Breast epithelium (tissue), 4 donors: ENCODE measurements around the gene MBD5. TPM values are rescaled to one million over a fixed set of nuclear protein-coding genes. Genes with fewer than 3 reads are reported as not detected.

Experiments
- DNase-seq, 2 donors: peaks; one replicate each; pipeline ENCODE4 v3.0.0-alpha.2; 2019; ENCODE audit warnings: low spot score in 2 of 2
- H3K27ac ChIP-seq, 2 donors: fragments of 200-600 bp; sonication (generic) in 1 of 2; one replicate each; pipeline ENCODE4 v1.5.1; 2016 to 2019; ENCODE audit warnings: mild to moderate bottlenecking in 1 of 2
- H3K27me3 ChIP-seq, 2 donors: fragments of 200-600 bp; sonication (generic) in 1 of 2; one replicate each; pipeline versions ENCODE4 v1.5.1 to v1.6.0; 2017 to 2019; ENCODE audit warnings: control low read depth in 1 of 2, mild to moderate bottlenecking in 1 of 2
- H3K36me3 ChIP-seq: fragments of 200-600 bp; one replicate; pipeline ENCODE4 v1.5.1; 2019
- H3K4me1 ChIP-seq, 2 donors: fragments of 200-600 bp; sonication (generic); one replicate each; pipeline ENCODE4 v1.5.1; 2016 to 2019; ENCODE audit warnings: control low read depth in 1 of 2
- H3K4me3 ChIP-seq, 3 donors: fragments of 200-600 bp; sonication (generic); 1 replicate in 2 of 3; 2 replicates in 1 of 3; pipeline ENCODE4 v1.5.1; 2016 to 2019; ENCODE audit warnings: mild to moderate bottlenecking in 3 of 3, moderate library complexity in 2 of 3
- H3K9me3 ChIP-seq, 2 donors: fragments of 200-600 bp; sonication (generic) in 1 of 2; one replicate each; pipeline ENCODE4 v1.5.1; 2016 to 2019; ENCODE audit warnings: control low read depth in 1 of 2
- POLR2A ChIP-seq: fragments of 450-650 bp; IDR thresholded peaks from one replicate; pipeline ENCODE4 v1.6.1; 2016; ENCODE audit warnings: antibody characterized with exemption, mild to moderate bottlenecking, moderate library complexity
- POLR2AphosphoS5 ChIP-seq, 3 donors: sonication (generic); formaldehyde crosslinking; IDR thresholded peaks; one replicate each; pipeline ENCODE4 v1.6.1; 2017; ENCODE audit warnings: antibody characterized with exemption in 3 of 3
- intact Hi-C: fragments of 100-400 bp; cut with DNase I; formaldehyde crosslinking; loops from one replicate; pipeline ENCODE4 v1.15.1; 2023; ENCODE audit warnings: low total_unique reads
- total RNA-seq, 3 donors: library from RNA; depleted of rRNA; stranded (reverse); fragments of >200 nt; gene quantifications; one replicate each; pipeline ENCODE4 v1.1.0, GENCODE V29; 2016
- TF ChIP-seq, protein P1 (sequence below), 3 donors: fragments of 450-650 bp; IDR thresholded peaks; one replicate each; pipeline ENCODE4 v1.5.1; 2016 to 2017; ENCODE audit warnings: antibody characterized with exemption in 3 of 3, mild to moderate bottlenecking in 3 of 3, moderate library complexity in 3 of 3

Gene MBD5
- total RNA-seq, 3 donors from 2014 or later, result 24.0 to 63.8 (median 40.3) TPM

DNA sequence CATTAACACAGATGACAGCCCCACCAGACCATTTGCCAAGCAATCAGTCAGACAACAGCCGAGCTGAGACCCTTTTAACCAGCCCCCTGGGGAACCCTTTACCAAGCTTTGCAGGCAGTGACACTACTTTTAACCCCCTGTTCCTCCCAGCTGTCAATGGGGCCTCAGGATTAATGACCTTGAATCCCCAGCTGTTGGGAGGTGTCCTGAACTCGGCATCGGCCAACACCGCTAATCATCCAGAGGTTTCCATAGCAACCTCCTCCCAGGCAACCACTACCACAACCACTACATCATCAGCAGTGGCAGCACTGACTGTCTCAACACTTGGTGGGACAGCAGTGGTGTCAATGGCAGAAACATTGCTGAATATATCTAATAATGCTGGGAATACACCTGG lies 462.8 kb downstream of the MBD5 start:
- no peaks in the 10 kb centered on the region for H3K4me1 ChIP-seq
- no peaks in the 10 kb centered on the region for H3K27me3 ChIP-seq
- no peaks in the 10 kb centered on the region for H3K36me3 ChIP-seq
- no peak for DNase-seq
- no peak overlapping the region for H3K4me3 ChIP-seq
- H3K9me3 ChIP-seq, result no peaks in the 10 kb centered on the region
- intact Hi-C loops, result no loop called here
- no peak overlapping the region for H3K27ac ChIP-seq
- no peak for TF ChIP-seq POLR2AphosphoS5 (IDR thresholded peaks at IDR 0.05)
- TF ChIP-seq, protein P1, sequence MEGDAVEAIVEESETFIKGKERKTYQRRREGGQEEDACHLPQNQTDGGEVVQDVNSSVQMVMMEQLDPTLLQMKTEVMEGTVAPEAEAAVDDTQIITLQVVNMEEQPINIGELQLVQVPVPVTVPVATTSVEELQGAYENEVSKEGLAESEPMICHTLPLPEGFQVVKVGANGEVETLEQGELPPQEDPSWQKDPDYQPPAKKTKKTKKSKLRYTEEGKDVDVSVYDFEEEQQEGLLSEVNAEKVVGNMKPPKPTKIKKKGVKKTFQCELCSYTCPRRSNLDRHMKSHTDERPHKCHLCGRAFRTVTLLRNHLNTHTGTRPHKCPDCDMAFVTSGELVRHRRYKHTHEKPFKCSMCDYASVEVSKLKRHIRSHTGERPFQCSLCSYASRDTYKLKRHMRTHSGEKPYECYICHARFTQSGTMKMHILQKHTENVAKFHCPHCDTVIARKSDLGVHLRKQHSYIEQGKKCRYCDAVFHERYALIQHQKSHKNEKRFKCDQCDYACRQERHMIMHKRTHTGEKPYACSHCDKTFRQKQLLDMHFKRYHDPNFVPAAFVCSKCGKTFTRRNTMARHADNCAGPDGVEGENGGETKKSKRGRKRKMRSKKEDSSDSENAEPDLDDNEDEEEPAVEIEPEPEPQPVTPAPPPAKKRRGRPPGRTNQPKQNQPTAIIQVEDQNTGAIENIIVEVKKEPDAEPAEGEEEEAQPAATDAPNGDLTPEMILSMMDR (IDR thresholded peaks at IDR 0.05), result no peak
- TF ChIP-seq POLR2A, result no peak

DNA sequence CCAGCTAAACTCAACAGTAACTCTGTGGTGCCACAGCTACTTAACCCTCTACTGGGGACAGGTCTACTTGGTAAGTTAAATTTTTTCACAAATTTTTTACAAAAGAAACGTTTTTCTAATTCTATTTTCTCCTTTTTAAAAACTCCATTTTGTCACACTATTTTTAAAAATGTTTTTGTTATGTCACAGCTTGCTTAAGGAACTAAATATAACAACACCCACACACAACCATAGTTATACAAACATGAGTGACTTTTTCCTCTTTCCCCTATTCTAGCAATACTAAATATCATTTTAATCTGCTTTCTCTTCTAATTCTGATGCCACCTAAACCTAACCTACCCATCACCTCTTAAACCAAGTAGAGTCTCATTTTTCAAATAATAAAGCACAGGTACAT lies 463.2 kb downstream of the MBD5 start:
- intact Hi-C loops, result no loop called here
- TF ChIP-seq POLR2A (no peak), POLR2AphosphoS5 (IDR thresholded peaks at IDR 0.05) (no peak)
- TF ChIP-seq, protein P1 (IDR thresholded peaks at IDR 0.05), result no peak
- Histone ChIP-seq H3K27me3 (no peaks in the 10 kb centered on the region), H3K27ac (no peak overlapping the region), H3K36me3 (no peaks in the 10 kb centered on the region), H3K9me3 (no peaks in the 10 kb centered on the region), H3K4me1 (no peaks in the 10 kb centered on the region), H3K4me3 (no peak overlapping the region)
- no peak for DNase-seq

DNA sequence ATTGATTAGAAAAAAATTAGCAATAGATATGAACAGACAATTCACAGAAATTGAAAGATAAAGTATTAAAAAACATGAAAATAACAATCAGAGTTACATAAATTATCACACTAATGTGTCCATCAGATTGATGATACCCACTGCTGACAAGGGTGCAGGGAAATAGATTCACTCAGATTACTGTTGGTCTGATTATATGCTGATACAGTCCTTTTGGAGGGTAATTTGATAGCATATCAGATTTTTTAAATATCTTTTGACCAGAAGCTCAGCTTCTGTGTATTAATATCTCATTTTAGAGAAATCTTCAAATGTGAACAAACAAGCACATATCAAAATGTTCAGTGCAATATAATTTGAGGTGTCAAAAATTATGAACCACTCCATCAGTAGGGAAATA lies 465.8 kb downstream of the MBD5 start:
- no peaks in the 10 kb centered on the region for H3K9me3 ChIP-seq
- H3K4me1 ChIP-seq, result no peaks in the 10 kb centered on the region
- no peaks in the 10 kb centered on the region for H3K27me3 ChIP-seq
- H3K36me3 ChIP-seq, result no peaks in the 10 kb centered on the region
- H3K27ac ChIP-seq, result no peak overlapping the region
- H3K4me3 ChIP-seq, result no peak overlapping the region
- TF ChIP-seq POLR2AphosphoS5 (IDR thresholded peaks at IDR 0.05), result no peak
- TF ChIP-seq, protein P1 (IDR thresholded peaks at IDR 0.05), result no peak
- no peak for TF ChIP-seq POLR2A
- intact Hi-C loops, result no loop called here
- DNase-seq, result no peak

DNA sequence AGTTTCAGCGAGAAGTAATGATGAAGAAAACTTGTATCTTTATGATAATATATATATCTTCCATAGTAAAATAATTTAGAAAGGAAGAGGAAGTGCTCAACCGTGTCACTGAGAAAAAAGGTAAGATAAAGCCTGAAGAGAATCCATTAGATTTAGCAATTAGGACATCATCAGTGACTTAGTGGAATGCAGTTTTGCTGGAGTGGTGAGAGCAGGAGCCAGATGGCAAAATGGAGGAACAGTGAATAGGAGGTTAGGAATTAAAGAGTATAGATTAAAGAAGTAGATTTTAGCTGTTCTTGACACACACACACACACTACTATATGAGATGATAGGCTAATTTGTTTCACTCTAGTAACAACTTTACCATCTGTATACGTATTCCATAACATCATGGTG lies 466.5 kb downstream of the MBD5 start:
- no peak overlapping the region for H3K4me3 ChIP-seq
- H3K27me3 ChIP-seq, result no peaks in the 10 kb centered on the region
- no peak overlapping the region for H3K27ac ChIP-seq
- H3K9me3 ChIP-seq, result no peaks in the 10 kb centered on the region
- TF ChIP-seq POLR2AphosphoS5 (IDR thresholded peaks at IDR 0.05) (no peak), POLR2A (no peak)
- TF ChIP-seq, protein P1 (IDR thresholded peaks at IDR 0.05), result no peak
- no peaks in the 10 kb centered on the region for H3K4me1 ChIP-seq
- DNase-seq, result no peak
- intact Hi-C loops, result no loop called here
- no peaks in the 10 kb centered on the region for H3K36me3 ChIP-seq

DNA sequence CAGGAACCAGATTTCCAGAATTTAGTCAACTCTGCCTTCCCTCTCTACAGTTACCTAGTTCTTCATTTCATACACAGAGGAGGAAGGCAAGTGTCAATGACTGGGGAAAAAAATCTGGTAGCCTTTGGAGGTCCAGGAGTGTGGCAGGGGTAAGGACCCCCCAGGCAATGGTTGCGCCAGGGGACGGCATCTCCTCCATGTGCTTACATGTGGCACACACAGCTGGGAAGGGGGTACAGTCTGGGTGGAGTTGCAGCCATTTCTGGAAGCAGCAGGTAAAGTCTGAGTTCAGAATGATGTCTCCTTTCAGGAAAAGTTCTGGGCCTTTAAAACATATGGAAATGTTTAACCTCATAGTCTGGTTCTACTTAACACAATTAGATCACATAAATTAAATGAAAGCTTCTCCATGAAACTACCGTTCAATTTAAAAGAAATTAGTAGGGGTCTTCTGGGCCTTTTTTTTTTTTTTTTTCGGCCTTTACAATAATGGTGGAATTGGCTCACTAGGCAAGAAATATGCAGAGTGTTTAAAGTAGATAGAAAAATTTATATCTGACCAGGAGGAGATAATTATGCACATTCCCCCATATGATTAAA lies 470.0 kb downstream of the MBD5 start:
- no peak for DNase-seq
- Histone ChIP-seq H3K4me3 (no peak overlapping the region), H3K27ac (no peak overlapping the region), H3K4me1 (no peaks in the 10 kb centered on the region), H3K9me3 (no peaks in the 10 kb centered on the region), H3K36me3 (no peaks in the 10 kb centered on the region), H3K27me3 (no peaks in the 10 kb centered on the region)
- TF ChIP-seq, protein P1 (IDR thresholded peaks at IDR 0.05), result no peak
- TF ChIP-seq POLR2A, result no peak
- TF ChIP-seq POLR2AphosphoS5 (IDR thresholded peaks at IDR 0.05), result no peak
- intact Hi-C loops, result no loop called here
